Measurements from ENCODE around the gene POU4F2. TPM values are rescaled to one million over a fixed set of nuclear protein-coding genes. Genes with fewer than 3 reads are reported as not detected.

Gene POU4F2
- total and polyA plus RNA-seq, 2 experiments from 2014 or later = 0.33 TPM; not detected in 1

- H3K4me1 ChIP-seq (ENCODE audit: insufficient read depth) = no peaks in the 10 kb centered on the region
These were observed 36.3 kb downstream of the POU4F2 start for GRCh38 chr4:146674829-146675570.

More at GRCh38 chr4:146674829-146675570, 36.3 kb downstream of the POU4F2 start:
- H4K20me1 ChIP-seq (ENCODE audit: insufficient read depth, poor library complexity, severe bottlenecking) = no peaks in the 10 kb centered on the region
- 86% methylated on average over 2 of the region's 2 CpGs for WGBS (ENCODE audit: low lambda C conversion rate, missing lambda C conversion rate)
- no peaks in the 10 kb centered on the region for H3K9me2 ChIP-seq (replicated peaks; ENCODE audit: insufficient read depth)
- TF ChIP-seq EZH2phosphoT487 (IDR thresholded peaks at IDR 0.05; ENCODE audit: low read depth, severe bottlenecking, unreplicated experiment) (no peak), EZH2 (IDR thresholded peaks at IDR 0.05; ENCODE audit: borderline replicate concordance) (no peak), CTCF (IDR thresholded peaks at IDR 0.05; ENCODE audit: poor library complexity) (no peak)
- no peak overlapping the region for H3K27ac ChIP-seq
- no peak overlapping the region for H2AFZ ChIP-seq
- DNase-seq (ENCODE audit: low spot score) = no peak
- no peak overlapping the region for H3K4me2 ChIP-seq
- no peaks in the 10 kb centered on the region for H3K36me3 ChIP-seq (replicated peaks; ENCODE audit: insufficient read depth, low read depth)
- peaks cover 15% of the 10 kb centered on the region for H3K27me3 ChIP-seq
- H3K9me3 ChIP-seq (ENCODE audit: low read depth) = no peaks in the 10 kb centered on the region
- no peaks in the 10 kb centered on the region for H3K79me2 ChIP-seq
- H3K4me3 ChIP-seq = no peak overlapping the region

Other genes with a start within 250 kb of the POU4F2 start
- 17.0 and 21.2 TPM in 2 replicates for gene SLC10A7, start 117.0 kb upstream of the POU4F2 start, total RNA-seq
- 8.3 and 9.0 TPM in 2 replicates for gene SLC10A7, start 117.0 kb upstream of the POU4F2 start, polyA plus RNA-seq

Data from hepatocyte (in vitro differentiated cells).